Dermis blood vessel endothelial cell (primary cell): Measurements from ENCODE around the gene FOXJ3. TPM values are rescaled to one million over a fixed set of nuclear protein-coding genes. Genes with fewer than 3 reads are reported as not detected.
"Not testable (repeated sequence)": the region's sequence is repeated elsewhere in the genome, so short reads cannot be mapped to it uniquely, and the experiment has no call there.

Experiments used
- DNase-seq: peaks from one replicate; pipeline ENCODE4 v3.0.0; 2010
- total RNA-seq: library from RNA; depleted of rRNA; stranded (reverse); fragments of >200 nt; gene quantifications from 2 replicates; pipeline ENCODE4 v1.2.3, GENCODE V29; 2014

The FOXJ3 gene
- total RNA-seq, 1 donor from 2014 or later, result 23.8 TPM

GRCh38 chr1:42250164-42250563, 84.9 kb downstream of the FOXJ3 start:
- DNase-seq, result no peak

GRCh38 chr1:42240966-42241755, 93.9 kb downstream of the FOXJ3 start:
- DNase-seq, result peak; percentile 98

GRCh38 chr1:42239555-42239954, 95.5 kb downstream of the FOXJ3 start:
- DNase-seq, result no peak

- no peak for DNase-seq
Measured at GRCh38 chr1:42239041-42239440, 96.0 kb downstream of the FOXJ3 start.

- DNase-seq, result no peak
Measured at GRCh38 chr1:42231253-42231652, 103.8 kb downstream of the FOXJ3 start.

- DNase-seq, result no peak
Measured at GRCh38 chr1:42228938-42229337, 106.1 kb downstream of the FOXJ3 start.

GRCh38 chr1:42223036-42223435, 112.0 kb downstream of the FOXJ3 start:
- no peak for DNase-seq

- DNase-seq, result no peak
Measured at GRCh38 chr1:42221952-42222606, 113.0 kb downstream of the FOXJ3 start.

- DNase-seq, result no peak
Measured at GRCh38 chr1:42221456-42221855, 113.6 kb downstream of the FOXJ3 start.

- no peak for DNase-seq
Measured at GRCh38 chr1:42219627-42220026, 115.4 kb downstream of the FOXJ3 start.

GRCh38 chr1:42214447-42214871, 120.6 kb downstream of the FOXJ3 start:
- peak; percentile 81 for DNase-seq

GRCh38 chr1:42211224-42211623, 123.8 kb downstream of the FOXJ3 start:
- peak; percentile 68 for DNase-seq

GRCh38 chr1:42210421-42211133, 124.5 kb downstream of the FOXJ3 start:
- DNase-seq, result no peak

GRCh38 chr1:42209526-42210251, 125.3 kb downstream of the FOXJ3 start:
- DNase-seq, result no peak

- not testable (repeated sequence) for DNase-seq
Measured at GRCh38 chr1:42206930-42207329, 128.1 kb downstream of the FOXJ3 start.

GRCh38 chr1:42206164-42206563, 128.9 kb downstream of the FOXJ3 start:
- DNase-seq, result no peak

- DNase-seq, result no peak
Measured at GRCh38 chr1:42201986-42202385, 133.0 kb downstream of the FOXJ3 start.

- no peak for DNase-seq
Measured at GRCh38 chr1:42198251-42198650, 136.8 kb downstream of the FOXJ3 start.

GRCh38 chr1:42195841-42196240, 139.2 kb downstream of the FOXJ3 start:
- DNase-seq, result no peak

GRCh38 chr1:42192106-42192505, 142.9 kb downstream of the FOXJ3 start:
- no peak for DNase-seq

- DNase-seq, result no peak
Measured at GRCh38 chr1:42191319-42191718, 143.7 kb downstream of the FOXJ3 start.

- no peak for DNase-seq
Measured at GRCh38 chr1:42189931-42190853, 144.8 kb downstream of the FOXJ3 start.
